Right lobe of liver (tissue), 6 donors: Measurements from ENCODE around the gene CSF1. TPM values are rescaled to one million over a fixed set of nuclear protein-coding genes. Genes with fewer than 3 reads are reported as not detected.

Experiments used
- ATAC-seq, 4 donors: fragments of 200-7000 bp; cut with Tn5 transposase; one replicate each; pipeline ENCODE4 v1.9.1; 2020; ENCODE audit warnings: mild to moderate bottlenecking in 4 of 4, moderate library complexity in 4 of 4
- DNase-seq, 3 donors: peaks; one replicate each; pipeline ENCODE4 v3.0.0-alpha.2; 2020
- H3K27ac ChIP-seq, 3 donors: fragments of 200-600 bp; one replicate each; pipeline ENCODE4 v1.8.0; 2022
- H3K27me3 ChIP-seq, 2 donors: fragments of 200-600 bp; one replicate each; pipeline ENCODE4 v1.8.0; 2022
- H3K36me3 ChIP-seq, 4 donors: fragments of 200-600 bp; sonication (generic) in 1 of 4; one replicate each; pipeline versions ENCODE4 v1.5.1 to v1.8.0; 2017 to 2022; ENCODE audit warnings: control low read depth in 1 of 4
- H3K4me1 ChIP-seq, 4 donors: fragments of 200-600 bp; sonication (generic) in 1 of 4; one replicate each; pipeline versions ENCODE4 v1.5.1 to v1.8.0; 2017 to 2022; ENCODE audit warnings: control low read depth in 1 of 4
- H3K4me3 ChIP-seq, 3 donors: fragments of 200-600 bp; one replicate each; pipeline ENCODE4 v1.8.0; 2022
- H3K9me3 ChIP-seq, 4 donors: fragments of 200-600 bp; sonication (generic) in 1 of 4; one replicate each; pipeline versions ENCODE4 v1.5.1 to v1.8.0; 2017 to 2022; ENCODE audit warnings: control low read depth in 1 of 4
- CTCF ChIP-seq, 4 donors: fragments of 200-600 bp in 3 of 4; fragments of 450-650 bp in 1 of 4; IDR thresholded peaks; one replicate each; pipeline versions ENCODE4 v1.5.1 to v1.8.0; 2016 to 2022; ENCODE audit warnings: antibody characterized with exemption in 4 of 4, mild to moderate bottlenecking in 2 of 4
- POLR2A ChIP-seq: fragments of 450-650 bp; IDR thresholded peaks from one replicate; pipeline ENCODE4 v1.6.1; 2017; ENCODE audit warnings: antibody characterized with exemption, mild to moderate bottlenecking
- WGBS: methylation state at CpG from one replicate; pipeline ENCODE4 v1.1.6; 2018; ENCODE audit warnings: low coverage, low lambda C conversion rate; ENCODE audit not compliant: insufficient coverage; ENCODE audit errors: missing lambda C conversion rate; 5-methylcytosine and 5-hydroxymethylcytosine counted together
- intact Hi-C, 2 donors: fragments of 100-400 bp; cut with DNase I; formaldehyde crosslinking; loops; one replicate each; pipeline versions ENCODE4 v1.11.2 to v1.14.1; 2022
- total RNA-seq, 6 experiments: library from RNA; depleted of rRNA in 2 of 6; stranded (reverse); fragments of >200 nt in 2 of 6; fragmentation: NEBNext Ultra II Directional in 3 of 6; extraction: Animal tissue kit (Norgen Biotek cat#: 25700) in 3 of 6; gene quantifications; one replicate each; pipeline versions ENCODE4 v1.1.0 to v1.2.4, GENCODE V29; 2016 to 2023
- donor health status: DM: no; HTN: yes; CAD: no.
- donor health status: DM: no; HTN: no; CAD: no.
- donor health status: DM: no; HTN: no; CAD: no.
- donor health status: DM: no; HTN: yes; CAD: no.
- donor health status: DM: no; HTN: yes; CAD: no.

CSF1 gene
- total RNA-seq, 6 experiments from 2014 or later = 4.8 to 44.1 (median 22.0) TPM

GRCh38 chr1:109894823-109895719 is 15.6 kb upstream of the CSF1 start:
- ATAC-seq = no peak

GRCh38 chr1:109895720-109896504 is 14.7 kb upstream of the CSF1 start:
- TF ChIP-seq POLR2A (no peak), CTCF (IDR thresholded peaks at IDR 0.05) (no peak)
- Histone ChIP-seq H3K4me3 (no peak overlapping the region), H3K4me1 (peaks cover 0 to 5% (median 0%) of the 10 kb centered on the region in 4 donors), H3K36me3 (no peaks in the 10 kb centered on the region), H3K27ac (peak overlapping the region in 1 of 3 donors; percentile 38), H3K27me3 (no peaks in the 10 kb centered on the region), H3K9me3 (no peaks in the 10 kb centered on the region)
- intact Hi-C loops = no loop called here
- WGBS = 20% methylated on average over 1 of the region's 16 CpGs
- DNase-seq (peak; percentile 57 to 66 (median 59)), ATAC-seq (peak; percentile 74 to 81 (median 76))

More at GRCh38 chr1:109894823-109895719, 15.6 kb upstream of the CSF1 start:
- WGBS = 64% methylated on average over 6 of the region's 8 CpGs
- Histone ChIP-seq H3K36me3 (no peaks in the 10 kb centered on the region), H3K9me3 (no peaks in the 10 kb centered on the region), H3K4me3 (no peak overlapping the region), H3K27ac (peak overlapping the region in 1 of 3 donors; percentile 38), H3K4me1 (peaks cover 0 to 5% (median 0%) of the 10 kb centered on the region in 4 donors), H3K27me3 (no peaks in the 10 kb centered on the region)
- no peak for DNase-seq
- intact Hi-C loops = no loop called here
- no peak for TF ChIP-seq CTCF (IDR thresholded peaks at IDR 0.05)
- no peak for TF ChIP-seq POLR2A

GRCh38 chr1:109896681-109897080 is 14.0 kb upstream of the CSF1 start:
- intact Hi-C loops = no loop called here

More at GRCh38 chr1:109896681-109897080, 14.0 kb upstream of the CSF1 start:
- H3K36me3 ChIP-seq = no peaks in the 10 kb centered on the region
- TF ChIP-seq CTCF (IDR thresholded peaks at IDR 0.05) = no peak
- no peak for TF ChIP-seq POLR2A
- no peak for DNase-seq
- no peaks in the 10 kb centered on the region for H3K9me3 ChIP-seq
- 69% methylated on average over 8 of the region's 8 CpGs for WGBS
- no peak overlapping the region for H3K4me3 ChIP-seq
- H3K27me3 ChIP-seq = no peaks in the 10 kb centered on the region
- ATAC-seq = no peak
- H3K27ac ChIP-seq = no peak overlapping the region
- peaks cover 0 to 11% (median 0%) of the 10 kb centered on the region in 4 donors for H3K4me1 ChIP-seq
